ENCODE data around the gene CBX6.

DNA sequence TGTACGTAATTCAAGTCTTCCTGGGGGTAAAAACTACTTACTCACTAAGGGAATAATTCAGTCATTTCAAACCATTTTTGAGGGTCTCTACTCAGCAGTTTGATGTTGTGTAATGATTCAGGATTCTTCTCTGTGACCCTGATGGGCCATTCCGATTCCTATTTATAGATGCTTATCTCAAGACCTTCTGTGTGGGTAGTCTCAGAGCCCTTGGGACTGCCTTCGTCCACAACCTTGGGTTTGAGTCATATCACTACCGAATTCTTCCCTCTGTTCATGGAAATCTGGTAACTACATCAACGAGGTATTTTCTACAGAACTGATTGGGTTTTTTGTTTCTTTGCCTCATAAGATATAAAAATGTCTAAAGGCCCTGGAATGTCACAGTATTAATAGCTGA, 14.3 kb upstream of the CBX6 start:
- TF ChIP-seq POLR2A (IDR thresholded peaks at IDR 0.05; ENCODE audit: extremely low read depth, insufficient read length): no peak
- TF ChIP-seq, protein P1, sequence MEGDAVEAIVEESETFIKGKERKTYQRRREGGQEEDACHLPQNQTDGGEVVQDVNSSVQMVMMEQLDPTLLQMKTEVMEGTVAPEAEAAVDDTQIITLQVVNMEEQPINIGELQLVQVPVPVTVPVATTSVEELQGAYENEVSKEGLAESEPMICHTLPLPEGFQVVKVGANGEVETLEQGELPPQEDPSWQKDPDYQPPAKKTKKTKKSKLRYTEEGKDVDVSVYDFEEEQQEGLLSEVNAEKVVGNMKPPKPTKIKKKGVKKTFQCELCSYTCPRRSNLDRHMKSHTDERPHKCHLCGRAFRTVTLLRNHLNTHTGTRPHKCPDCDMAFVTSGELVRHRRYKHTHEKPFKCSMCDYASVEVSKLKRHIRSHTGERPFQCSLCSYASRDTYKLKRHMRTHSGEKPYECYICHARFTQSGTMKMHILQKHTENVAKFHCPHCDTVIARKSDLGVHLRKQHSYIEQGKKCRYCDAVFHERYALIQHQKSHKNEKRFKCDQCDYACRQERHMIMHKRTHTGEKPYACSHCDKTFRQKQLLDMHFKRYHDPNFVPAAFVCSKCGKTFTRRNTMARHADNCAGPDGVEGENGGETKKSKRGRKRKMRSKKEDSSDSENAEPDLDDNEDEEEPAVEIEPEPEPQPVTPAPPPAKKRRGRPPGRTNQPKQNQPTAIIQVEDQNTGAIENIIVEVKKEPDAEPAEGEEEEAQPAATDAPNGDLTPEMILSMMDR (IDR thresholded peaks at IDR 0.05; ENCODE audit: low read depth, low read length): no peak
